Measurements from ENCODE around the gene ARID1B.

DNA sequence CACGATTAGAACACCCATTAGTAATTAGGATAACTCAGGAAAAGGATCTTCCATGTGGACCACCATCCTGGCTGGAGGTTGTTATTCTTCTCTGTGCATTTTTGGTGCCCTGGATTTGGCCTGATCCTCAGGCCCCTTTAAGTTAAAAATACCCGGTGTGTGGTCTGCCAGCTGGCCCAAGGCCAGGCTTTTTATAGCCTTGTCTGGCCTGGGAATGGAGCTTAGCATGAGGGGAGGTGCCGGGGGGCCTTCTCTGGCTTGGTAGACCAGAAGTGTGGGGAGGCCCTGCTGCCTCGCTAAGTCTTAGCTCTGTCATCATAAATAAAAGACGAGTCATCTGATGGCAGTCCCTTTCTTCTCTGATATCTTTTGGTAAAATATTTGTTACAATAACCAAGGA lies 71.4 kb downstream of the ARID1B start:
- TF ChIP-seq, protein P1, sequence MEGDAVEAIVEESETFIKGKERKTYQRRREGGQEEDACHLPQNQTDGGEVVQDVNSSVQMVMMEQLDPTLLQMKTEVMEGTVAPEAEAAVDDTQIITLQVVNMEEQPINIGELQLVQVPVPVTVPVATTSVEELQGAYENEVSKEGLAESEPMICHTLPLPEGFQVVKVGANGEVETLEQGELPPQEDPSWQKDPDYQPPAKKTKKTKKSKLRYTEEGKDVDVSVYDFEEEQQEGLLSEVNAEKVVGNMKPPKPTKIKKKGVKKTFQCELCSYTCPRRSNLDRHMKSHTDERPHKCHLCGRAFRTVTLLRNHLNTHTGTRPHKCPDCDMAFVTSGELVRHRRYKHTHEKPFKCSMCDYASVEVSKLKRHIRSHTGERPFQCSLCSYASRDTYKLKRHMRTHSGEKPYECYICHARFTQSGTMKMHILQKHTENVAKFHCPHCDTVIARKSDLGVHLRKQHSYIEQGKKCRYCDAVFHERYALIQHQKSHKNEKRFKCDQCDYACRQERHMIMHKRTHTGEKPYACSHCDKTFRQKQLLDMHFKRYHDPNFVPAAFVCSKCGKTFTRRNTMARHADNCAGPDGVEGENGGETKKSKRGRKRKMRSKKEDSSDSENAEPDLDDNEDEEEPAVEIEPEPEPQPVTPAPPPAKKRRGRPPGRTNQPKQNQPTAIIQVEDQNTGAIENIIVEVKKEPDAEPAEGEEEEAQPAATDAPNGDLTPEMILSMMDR (IDR thresholded peaks at IDR 0.05 in 8 of 11, conservative IDR thresholded peaks at IDR 0.05 in 3 of 11) = no peak
- no peak for TF ChIP-seq POLR2A (IDR thresholded peaks at IDR 0.05)
- TF ChIP-seq POLR2AphosphoS5 (IDR thresholded peaks at IDR 0.05) = no peak
